ENCODE measurements around the gene UBAC1.

Gene UBAC1

DNA sequence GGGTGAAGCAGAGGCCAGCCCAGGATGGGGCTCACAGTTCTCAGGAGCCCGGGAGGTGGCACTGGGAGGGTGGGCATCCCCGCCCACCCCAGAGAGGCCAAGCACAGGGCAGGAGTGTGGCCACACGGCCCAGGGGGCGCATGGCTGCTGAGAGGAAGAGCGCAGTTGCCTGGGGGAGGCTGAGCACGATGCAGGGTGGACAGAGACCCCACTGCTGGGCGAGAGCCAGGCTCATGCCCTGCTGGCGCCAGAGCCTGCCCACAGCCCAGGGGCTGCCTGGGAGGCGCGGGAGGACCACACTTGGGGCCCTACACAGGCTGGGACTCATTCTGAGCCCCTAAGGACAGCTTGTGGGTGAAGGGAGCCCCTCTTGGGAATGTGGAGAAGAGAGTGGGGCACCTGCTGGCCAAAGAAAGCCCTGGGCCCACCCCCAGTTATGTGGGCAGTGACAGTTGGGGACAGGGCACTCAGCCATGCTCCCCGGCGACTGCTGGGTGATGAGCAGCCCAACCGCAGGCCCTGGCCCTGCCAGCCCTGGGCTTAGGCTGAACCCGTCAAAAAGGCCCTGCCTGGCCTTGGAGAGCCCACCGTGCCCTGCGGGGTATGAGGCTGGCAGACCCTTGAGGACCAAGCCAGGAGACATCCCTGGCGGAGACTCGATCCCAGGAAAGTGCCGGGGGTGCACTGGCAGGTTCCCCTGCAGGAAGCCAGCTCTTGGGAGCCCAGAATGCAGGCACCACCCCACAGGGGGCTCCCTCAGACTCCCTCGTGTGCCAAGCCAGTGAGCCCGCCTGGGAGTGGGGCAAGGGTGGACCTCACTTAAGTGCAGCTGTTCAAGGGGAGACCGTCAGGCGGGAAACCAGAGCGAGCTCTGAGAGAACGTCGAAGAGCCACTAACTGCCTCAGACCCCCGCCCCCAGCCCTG is 32.2 kb downstream of the UBAC1 start:
- Histone ChIP-seq H3K4me3 (replicated peaks; ENCODE audit: insufficient read depth, low read length) (no peak overlapping the region), H3K27ac (replicated peaks) (no peak overlapping the region), H3K27me3 (ENCODE audit: insufficient read depth, poor library complexity, severe bottlenecking) (no peaks in the 10 kb centered on the region)
- DNase-seq (ENCODE audit: low read depth in 1 of 2, low spot score in 1 of 2), result no peak
- TF ChIP-seq SPI1 (IDR thresholded peaks at IDR 0.05; ENCODE audit: borderline replicate concordance, low read depth) (no peak), POLR2AphosphoS5 (IDR thresholded peaks at IDR 0.05; ENCODE audit: low read depth) (no peak), GABPA (IDR thresholded peaks at IDR 0.05; ENCODE audit: low read depth) (no peak)
- TF ChIP-seq, protein P1, sequence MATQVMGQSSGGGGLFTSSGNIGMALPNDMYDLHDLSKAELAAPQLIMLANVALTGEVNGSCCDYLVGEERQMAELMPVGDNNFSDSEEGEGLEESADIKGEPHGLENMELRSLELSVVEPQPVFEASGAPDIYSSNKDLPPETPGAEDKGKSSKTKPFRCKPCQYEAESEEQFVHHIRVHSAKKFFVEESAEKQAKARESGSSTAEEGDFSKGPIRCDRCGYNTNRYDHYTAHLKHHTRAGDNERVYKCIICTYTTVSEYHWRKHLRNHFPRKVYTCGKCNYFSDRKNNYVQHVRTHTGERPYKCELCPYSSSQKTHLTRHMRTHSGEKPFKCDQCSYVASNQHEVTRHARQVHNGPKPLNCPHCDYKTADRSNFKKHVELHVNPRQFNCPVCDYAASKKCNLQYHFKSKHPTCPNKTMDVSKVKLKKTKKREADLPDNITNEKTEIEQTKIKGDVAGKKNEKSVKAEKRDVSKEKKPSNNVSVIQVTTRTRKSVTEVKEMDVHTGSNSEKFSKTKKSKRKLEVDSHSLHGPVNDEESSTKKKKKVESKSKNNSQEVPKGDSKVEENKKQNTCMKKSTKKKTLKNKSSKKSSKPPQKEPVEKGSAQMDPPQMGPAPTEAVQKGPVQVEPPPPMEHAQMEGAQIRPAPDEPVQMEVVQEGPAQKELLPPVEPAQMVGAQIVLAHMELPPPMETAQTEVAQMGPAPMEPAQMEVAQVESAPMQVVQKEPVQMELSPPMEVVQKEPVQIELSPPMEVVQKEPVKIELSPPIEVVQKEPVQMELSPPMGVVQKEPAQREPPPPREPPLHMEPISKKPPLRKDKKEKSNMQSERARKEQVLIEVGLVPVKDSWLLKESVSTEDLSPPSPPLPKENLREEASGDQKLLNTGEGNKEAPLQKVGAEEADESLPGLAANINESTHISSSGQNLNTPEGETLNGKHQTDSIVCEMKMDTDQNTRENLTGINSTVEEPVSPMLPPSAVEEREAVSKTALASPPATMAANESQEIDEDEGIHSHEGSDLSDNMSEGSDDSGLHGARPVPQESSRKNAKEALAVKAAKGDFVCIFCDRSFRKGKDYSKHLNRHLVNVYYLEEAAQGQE (IDR thresholded peaks at IDR 0.05; ENCODE audit: insufficient replicate concordance, low read depth), result no peak
- TF ChIP-seq, protein P2, sequence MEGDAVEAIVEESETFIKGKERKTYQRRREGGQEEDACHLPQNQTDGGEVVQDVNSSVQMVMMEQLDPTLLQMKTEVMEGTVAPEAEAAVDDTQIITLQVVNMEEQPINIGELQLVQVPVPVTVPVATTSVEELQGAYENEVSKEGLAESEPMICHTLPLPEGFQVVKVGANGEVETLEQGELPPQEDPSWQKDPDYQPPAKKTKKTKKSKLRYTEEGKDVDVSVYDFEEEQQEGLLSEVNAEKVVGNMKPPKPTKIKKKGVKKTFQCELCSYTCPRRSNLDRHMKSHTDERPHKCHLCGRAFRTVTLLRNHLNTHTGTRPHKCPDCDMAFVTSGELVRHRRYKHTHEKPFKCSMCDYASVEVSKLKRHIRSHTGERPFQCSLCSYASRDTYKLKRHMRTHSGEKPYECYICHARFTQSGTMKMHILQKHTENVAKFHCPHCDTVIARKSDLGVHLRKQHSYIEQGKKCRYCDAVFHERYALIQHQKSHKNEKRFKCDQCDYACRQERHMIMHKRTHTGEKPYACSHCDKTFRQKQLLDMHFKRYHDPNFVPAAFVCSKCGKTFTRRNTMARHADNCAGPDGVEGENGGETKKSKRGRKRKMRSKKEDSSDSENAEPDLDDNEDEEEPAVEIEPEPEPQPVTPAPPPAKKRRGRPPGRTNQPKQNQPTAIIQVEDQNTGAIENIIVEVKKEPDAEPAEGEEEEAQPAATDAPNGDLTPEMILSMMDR (IDR thresholded peaks at IDR 0.05; ENCODE audit: insufficient read depth, low read length), result no peak

- TF ChIP-seq, protein P2 (IDR thresholded peaks at IDR 0.05; ENCODE audit: insufficient read depth, low read length), result no peak
- TF ChIP-seq GABPA (IDR thresholded peaks at IDR 0.05; ENCODE audit: low read depth) (no peak), SPI1 (IDR thresholded peaks at IDR 0.05; ENCODE audit: borderline replicate concordance, low read depth) (no peak), POLR2AphosphoS5 (IDR thresholded peaks at IDR 0.05; ENCODE audit: low read depth) (no peak)
- TF ChIP-seq, protein P1 (IDR thresholded peaks at IDR 0.05; ENCODE audit: insufficient replicate concordance, low read depth), result no peak
- no peak for DNase-seq (ENCODE audit: low read depth in 1 of 2, low spot score in 1 of 2)
- H3K27ac ChIP-seq (replicated peaks), result no peak overlapping the region
These were observed 33.0 kb downstream of the UBAC1 start for GRCh38 chr9:135928074-135928730.

DNA sequence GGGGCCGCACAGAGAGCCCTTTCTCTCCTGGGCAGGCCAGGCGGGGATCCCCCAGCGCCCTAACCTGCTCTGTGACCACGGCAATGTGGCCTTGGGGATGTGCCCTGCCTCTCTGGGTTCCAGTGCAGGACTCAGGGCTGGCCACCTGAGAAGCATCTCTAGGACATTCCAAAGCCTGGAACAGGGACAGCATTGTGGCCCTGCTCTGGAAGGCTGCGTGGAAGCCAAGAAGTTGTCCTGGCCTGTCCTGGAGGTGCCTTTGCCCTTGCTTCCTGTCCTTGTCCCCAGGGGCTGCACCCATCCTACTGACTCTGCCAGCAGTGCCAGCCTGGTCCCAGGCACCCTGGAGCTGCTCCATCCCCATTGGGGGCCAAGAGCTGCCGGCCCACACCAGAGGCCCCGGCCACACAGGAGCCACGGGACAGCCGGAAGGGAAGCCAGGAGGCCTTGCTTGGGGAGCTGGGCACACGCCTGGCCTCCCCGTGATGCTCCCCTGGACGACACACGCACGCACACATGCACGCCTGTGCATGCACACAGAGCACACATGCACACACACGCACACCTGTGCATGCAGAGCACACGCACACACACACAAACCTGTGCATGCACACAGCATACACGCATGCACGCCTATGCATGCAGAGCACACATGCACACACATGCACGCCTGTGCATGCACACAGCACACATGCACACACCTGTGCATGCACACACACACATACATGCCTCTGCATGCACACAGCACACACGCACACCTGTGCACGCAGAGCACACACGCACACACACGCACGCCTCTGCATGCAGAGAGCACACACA is 33.8 kb downstream of the UBAC1 start:
- H3K4me3 ChIP-seq (replicated peaks; ENCODE audit: insufficient read depth, low read length), result no peak overlapping the region
- H3K27me3 ChIP-seq (ENCODE audit: insufficient read depth, poor library complexity, severe bottlenecking), result no peaks in the 10 kb centered on the region
- no peak for DNase-seq (ENCODE audit: low read depth in 1 of 2, low spot score in 1 of 2)
- TF ChIP-seq SPI1 (IDR thresholded peaks at IDR 0.05; ENCODE audit: borderline replicate concordance, low read depth), result no peak
- TF ChIP-seq GABPA (IDR thresholded peaks at IDR 0.05; ENCODE audit: low read depth), result no peak
- TF ChIP-seq, protein P2 (IDR thresholded peaks at IDR 0.05; ENCODE audit: insufficient read depth, low read length), result no peak
- TF ChIP-seq POLR2AphosphoS5 (IDR thresholded peaks at IDR 0.05; ENCODE audit: low read depth), result no peak
- TF ChIP-seq, protein P1 (IDR thresholded peaks at IDR 0.05; ENCODE audit: insufficient replicate concordance, low read depth), result no peak
- no peak overlapping the region for H3K27ac ChIP-seq (replicated peaks)

More at GRCh38 chr9:135928074-135928730, 33.0 kb downstream of the UBAC1 start:
- Histone ChIP-seq H3K4me3 (replicated peaks; ENCODE audit: insufficient read depth, low read length) (no peak overlapping the region), H3K27me3 (ENCODE audit: insufficient read depth, poor library complexity, severe bottlenecking) (no peaks in the 10 kb centered on the region)

Measured in HL-60 (cell line).